Psoas muscle (tissue), 8 donors: ENCODE data around the gene RNF150. TPM values are rescaled to one million over a fixed set of nuclear protein-coding genes. Genes with fewer than 3 reads are reported as not detected.

Source experiments
- ATAC-seq, 4 donors: fragments of 200-7000 bp; cut with Tn5 transposase; one replicate each; pipeline ENCODE4 v1.9.1; 2020; ENCODE audit warnings: moderate library complexity in 3 of 4, mild to moderate bottlenecking in 2 of 4
- DNase-seq, 2 donors: peaks; one replicate each; pipeline ENCODE4 v3.0.0-alpha.2; 2020
- H3K27ac ChIP-seq: fragments of 200-600 bp; one replicate; pipeline ENCODE4 v1.8.0; 2022
- H3K27me3 ChIP-seq, 3 donors: fragments of 200-600 bp in 1 of 3; one replicate each; pipeline versions ENCODE4 v1.6.1 to v1.8.0; 2013 to 2022; ENCODE audit warnings: low read length in 2 of 3, mild to moderate bottlenecking in 2 of 3, moderate library complexity in 1 of 3; ENCODE audit not compliant: insufficient read depth in 3 of 3
- H3K36me3 ChIP-seq, 2 donors: fragments of 200-600 bp in 1 of 2; one replicate each; pipeline versions ENCODE4 v1.6.1 to v1.8.0; 2013 to 2022; ENCODE audit warnings: low read depth in 1 of 2, mild to moderate bottlenecking in 1 of 2, moderate library complexity in 1 of 2; ENCODE audit not compliant: insufficient read depth in 1 of 2
- H3K4me1 ChIP-seq: fragments of 200-600 bp; one replicate; pipeline ENCODE4 v1.8.0; 2022
- H3K4me3 ChIP-seq: fragments of 200-600 bp; one replicate; pipeline ENCODE4 v1.8.0; 2022; ENCODE audit warnings: mild to moderate bottlenecking
- H3K9me3 ChIP-seq: fragments of 200-600 bp; one replicate; pipeline ENCODE4 v1.8.0; 2022
- WGBS, 3 donors: extraction: QIAGEN DNeasy Blood & Tissue Kit; methylation state at CpG; one replicate each; pipeline versions ENCODE4 v1.1.6 to v1.1.7; 2013; 5-methylcytosine and 5-hydroxymethylcytosine counted together
- intact Hi-C, 2 donors: fragments of 100-400 bp; cut with DNase I; formaldehyde crosslinking; loops; one replicate each; pipeline versions ENCODE4 v1.11.0 to v1.14.2; 2022
- polyA plus RNA-seq, 3 donors: library from polyadenylated mRNA; stranded (reverse); fragments of 200-250 nt; gene quantifications; one replicate each; pipeline ENCODE4 v1.2.3, GENCODE V29; 2013
- total RNA-seq, 4 donors: library from RNA; stranded (reverse); fragmentation: NEBNext Ultra II Directional in 2 of 4; extraction: Animal tissue kit (Norgen Biotek cat#: 25700) in 2 of 4; gene quantifications; one replicate each; pipeline versions ENCODE4 v1.2.1 to v1.2.4, GENCODE V29; 2021 to 2023
- TF ChIP-seq, protein P1 (sequence below): fragments of 200-600 bp; IDR thresholded peaks from one replicate; pipeline ENCODE4 v1.8.0; 2022; ENCODE audit warnings: antibody characterized with exemption
- donor health status: healthy with polysubstance abuse.
- donor health status: DM: no; HTN: no; CAD: no; lungs with moderate emphysema.
- donor health status: Bipolar disorder and iron deficiency.
- donor health status: healthy.
- donor health status: DM: yes; HTN: yes; CAD: no.
- donor health status: DM: no; HTN: no; CAD: no.
- donor health status: DM: no; HTN: no; CAD: no.
- donor health status: DM: yes; HTN: yes; CAD: no.

Gene RNF150
- total and polyA plus RNA-seq, 7 donors, result 0.78 to 12.6 (median 3.2) TPM

DNA sequence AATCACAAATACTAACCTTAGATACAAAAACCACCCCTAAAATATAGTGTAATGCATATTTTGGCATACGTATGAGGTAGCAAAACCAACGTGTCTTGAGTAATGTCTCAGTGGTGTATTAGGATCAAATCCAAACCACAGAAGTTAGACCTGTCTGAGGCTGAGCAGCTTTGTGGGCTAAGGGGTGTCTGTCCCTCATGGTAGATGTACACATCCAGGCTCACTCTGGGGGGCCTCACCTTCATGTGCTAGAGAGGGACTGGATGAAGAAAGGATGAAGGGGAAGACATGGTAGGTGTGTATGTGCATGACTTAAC, 189.1 kb downstream of the RNF150 start:
- Histone ChIP-seq H3K36me3 (no peaks in the 10 kb centered on the region), H3K4me3 (no peak overlapping the region), H3K9me3 (no peaks in the 10 kb centered on the region), H3K4me1 (peaks cover 10% of the 10 kb centered on the region), H3K27ac (no peak overlapping the region), H3K27me3 (no peaks in the 10 kb centered on the region)
- DNase-seq (no peak), ATAC-seq (no peak)
- WGBS, 3 donors, result 53 to 70% (median 66%) methylated on average over 2 of the region's 2 CpGs
- TF ChIP-seq, protein P1, sequence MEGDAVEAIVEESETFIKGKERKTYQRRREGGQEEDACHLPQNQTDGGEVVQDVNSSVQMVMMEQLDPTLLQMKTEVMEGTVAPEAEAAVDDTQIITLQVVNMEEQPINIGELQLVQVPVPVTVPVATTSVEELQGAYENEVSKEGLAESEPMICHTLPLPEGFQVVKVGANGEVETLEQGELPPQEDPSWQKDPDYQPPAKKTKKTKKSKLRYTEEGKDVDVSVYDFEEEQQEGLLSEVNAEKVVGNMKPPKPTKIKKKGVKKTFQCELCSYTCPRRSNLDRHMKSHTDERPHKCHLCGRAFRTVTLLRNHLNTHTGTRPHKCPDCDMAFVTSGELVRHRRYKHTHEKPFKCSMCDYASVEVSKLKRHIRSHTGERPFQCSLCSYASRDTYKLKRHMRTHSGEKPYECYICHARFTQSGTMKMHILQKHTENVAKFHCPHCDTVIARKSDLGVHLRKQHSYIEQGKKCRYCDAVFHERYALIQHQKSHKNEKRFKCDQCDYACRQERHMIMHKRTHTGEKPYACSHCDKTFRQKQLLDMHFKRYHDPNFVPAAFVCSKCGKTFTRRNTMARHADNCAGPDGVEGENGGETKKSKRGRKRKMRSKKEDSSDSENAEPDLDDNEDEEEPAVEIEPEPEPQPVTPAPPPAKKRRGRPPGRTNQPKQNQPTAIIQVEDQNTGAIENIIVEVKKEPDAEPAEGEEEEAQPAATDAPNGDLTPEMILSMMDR, result no peak
- intact Hi-C loops, result loop anchor here in 1 of 2 donors (5.0 kb wide), 1 partner anchor 33 kb away; no protein-coding TSS in a partner anchor

DNA sequence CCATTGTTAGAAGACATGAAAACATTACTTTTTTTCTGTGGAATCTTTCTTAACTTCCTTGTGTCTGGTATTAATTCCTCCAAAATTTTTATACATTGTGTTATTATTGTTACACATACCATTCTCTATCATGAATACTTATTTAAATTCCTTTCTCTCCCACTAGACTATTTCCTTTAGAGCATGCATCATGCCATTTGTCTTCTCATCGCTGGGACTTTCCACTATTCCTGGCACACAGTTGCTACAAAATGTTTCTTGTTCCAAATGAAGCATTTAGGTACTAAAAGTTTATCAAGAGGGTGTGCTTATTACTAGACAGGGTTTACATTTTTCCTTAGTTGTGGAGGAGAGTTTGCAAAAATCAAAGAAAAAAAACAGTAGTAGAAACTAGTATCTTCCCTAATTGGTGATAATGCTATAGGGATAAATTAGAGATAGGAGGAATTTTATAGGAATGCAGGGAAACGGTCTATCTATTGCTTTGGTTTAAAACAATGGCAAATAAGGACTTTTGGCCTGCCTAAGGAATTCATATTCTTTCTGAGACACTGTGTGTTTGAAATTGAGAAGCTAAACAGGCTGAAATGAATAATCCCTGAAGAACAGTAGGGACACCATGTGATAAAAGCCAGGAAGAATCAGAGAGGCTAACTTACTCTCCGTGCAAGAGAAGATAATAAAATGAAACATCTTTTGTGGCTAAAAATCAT, 189.6 kb downstream of the RNF150 start:
- Histone ChIP-seq H3K9me3 (no peaks in the 10 kb centered on the region), H3K27ac (no peak overlapping the region), H3K27me3 (no peaks in the 10 kb centered on the region), H3K4me1 (peaks cover 12% of the 10 kb centered on the region), H3K4me3 (no peak overlapping the region), H3K36me3 (no peaks in the 10 kb centered on the region)
- ATAC-seq (no peak), DNase-seq (no peak)
- TF ChIP-seq, protein P1, result no peak
- WGBS, 3 donors, result 25 to 43% (median 37%) methylated on average over 3 of the region's 3 CpGs
- intact Hi-C loops, result loop anchor here in 1 of 2 donors (5.0 kb wide), 1 partner anchor 34 kb away; no protein-coding TSS in a partner anchor

DNA sequence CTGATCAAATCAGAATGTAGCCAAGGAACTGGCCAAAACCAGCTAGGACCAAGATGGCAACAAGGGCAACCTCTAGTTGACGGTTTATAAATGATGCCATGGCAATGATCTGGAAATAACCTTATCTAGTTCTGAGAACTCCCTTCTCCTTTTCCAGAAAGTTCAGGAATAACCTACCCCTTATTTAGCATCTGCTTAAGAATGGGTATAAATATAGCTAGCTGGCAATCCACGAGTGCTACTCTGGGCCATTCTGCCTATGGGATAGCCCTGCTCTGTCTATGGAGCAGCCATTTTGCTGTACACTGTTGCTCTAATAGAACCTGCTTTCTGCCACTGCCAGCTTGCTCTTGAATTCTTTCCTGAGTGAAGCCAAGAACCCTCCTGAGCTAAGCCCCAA, 192.7 kb downstream of the RNF150 start:
- Histone ChIP-seq H3K4me1 (peaks cover 41% of the 10 kb centered on the region), H3K36me3 (no peaks in the 10 kb centered on the region), H3K27ac (no peak overlapping the region), H3K4me3 (no peak overlapping the region), H3K27me3 (no peaks in the 10 kb centered on the region), H3K9me3 (no peaks in the 10 kb centered on the region)
- intact Hi-C loops, result loop anchor here in 1 of 2 donors (5.0 kb wide), 1 partner anchor 37 kb away; no protein-coding TSS in a partner anchor
- peak in 2 of 4 donors; percentile 50 to 85 for ATAC-seq
- 27 to 52% (median 30%) methylated on average over 2 of the region's 2 CpGs for WGBS, 3 donors
- TF ChIP-seq, protein P1, result no peak
- no peak for DNase-seq

DNA sequence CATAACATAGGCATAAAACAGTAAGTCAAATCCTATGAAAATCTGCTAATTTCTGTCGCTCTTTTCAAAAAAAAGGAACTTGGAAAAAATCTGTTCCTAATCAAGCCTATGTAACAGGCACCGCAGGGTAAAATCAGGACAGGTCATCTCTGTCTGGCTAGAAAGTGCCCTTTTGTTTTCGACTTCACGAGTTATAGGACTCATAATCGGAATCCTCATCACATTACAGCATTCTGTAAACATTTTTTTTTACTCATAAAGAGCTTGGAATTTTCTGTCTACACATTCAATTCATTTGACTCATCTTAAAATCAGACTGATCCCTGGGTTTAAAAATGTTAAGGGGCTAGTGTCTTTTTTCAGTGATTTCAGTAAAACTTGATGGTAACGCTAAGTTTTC, 195.4 kb downstream of the RNF150 start:
- no peak for DNase-seq
- ATAC-seq, result no peak
- Histone ChIP-seq H3K4me1 (peaks cover 49% of the 10 kb centered on the region), H3K27me3 (no peaks in the 10 kb centered on the region), H3K9me3 (no peaks in the 10 kb centered on the region), H3K4me3 (no peak overlapping the region), H3K27ac (peak overlapping the region; percentile 74), H3K36me3 (no peaks in the 10 kb centered on the region)
- intact Hi-C loops, result no loop called here
- TF ChIP-seq, protein P1, result no peak
- 27 to 43% (median 31%) methylated on average over 6 of the region's 6 CpGs for WGBS, 3 donors
